A549 (cell line): ENCODE data around the gene TMEM267. TPM values are rescaled to one million over a fixed set of nuclear protein-coding genes. Genes with fewer than 3 reads are reported as not detected.
A peak's percentile ranks its signal among the peaks of the same experiment; 100 is the strongest.

ENCODE experiments used
- ATAC-seq, 2 experiments: fragments of 200-7000 bp in 1 of 2; fragments of >200 bp in 1 of 2; cut with Nextera tagmentation in 1 of 2; cut with Tn5 transposase in 1 of 2; 3 replicates each; pipeline versions ENCODE4 v1.8.0 to v1.9.1; 2018 to 2020; ENCODE audit warnings: mild to moderate bottlenecking in 1 of 2, moderate library complexity in 1 of 2
- CTCF ChIA-PET: fragments of 300-600 bp; sonication (Branson Sonifier 250); formaldehyde crosslinking; extraction: SDS; loops from one replicate; lab custom pipeline; 2021; ENCODE audit warnings: antibody characterized with exemption, inconsistent platforms; lab: Yijun Ruan, JAX
- POLR2A ChIA-PET: fragments of 350-600 bp; formaldehyde crosslinking; extraction: SDS; loops from one replicate; lab custom pipeline; 2021; ENCODE audit warnings: antibody characterized with exemption, inconsistent platforms; lab: Yijun Ruan, JAX
- DNase-seq, 2 experiments: peaks; one replicate each; pipeline versions ENCODE4 v3.0.0 to v3.0.0-alpha.2; 2011 to 2016; ENCODE audit warnings: low read depth in 1 of 2, low spot score in 1 of 2
- FAIRE-seq: peaks from 2 replicates; lab custom pipeline; 2011; peaks lifted over from hg19 to GRCh38; lab: Jason Lieb, UNC
- H3K27ac ChIP-seq, 2 experiments: fragments of >200 bp; sonication (Bioruptor Twin); formaldehyde crosslinking; 3 replicates each; pipeline ENCODE4 v1.5.1; 2016 to 2017
- H3K4me1 ChIP-seq: fragments of >200 bp; sonication (Bioruptor Twin); formaldehyde crosslinking; 3 replicates; pipeline ENCODE4 v1.6.1; 2016
- H3K4me2 ChIP-seq: fragments of >200 bp; sonication (Bioruptor Twin); formaldehyde crosslinking; 3 replicates; pipeline ENCODE4 v1.6.1; 2016
- H3K4me3 ChIP-seq: fragments of >200 bp; sonication (Bioruptor Twin); formaldehyde crosslinking; 3 replicates; pipeline ENCODE4 v1.5.1; 2016
- H3K9me3 ChIP-seq: fragments of >200 bp; sonication (Bioruptor Twin); formaldehyde crosslinking; 3 replicates; pipeline ENCODE4 v1.6.1; 2016
- BCL3 ChIP-seq: fragments of >200 bp; sonication (Bioruptor Twin); formaldehyde crosslinking; IDR thresholded peaks from 3 replicates; pipeline ENCODE4 v1.6.1; 2016
- CEBPB ChIP-seq, 2 experiments: fragments of >200 bp in 1 of 2; sonication (Bioruptor Twin) in 1 of 2; formaldehyde crosslinking in 1 of 2; IDR thresholded peaks; 2 replicates each; pipeline ENCODE4 v1.6.1; 2012 to 2016
- CTCF ChIP-seq: fragments of >200 bp; sonication (Bioruptor Twin); formaldehyde crosslinking; IDR thresholded peaks from 3 replicates; pipeline ENCODE4 v1.5.1; 2016
- E2F6 ChIP-seq: IDR thresholded peaks from 2 replicates; pipeline ENCODE4 v1.6.1; 2012; ENCODE audit warnings: low read depth, borderline replicate concordance
- FOSB ChIP-seq: fragments of 250-450 bp; sonication (Bioruptor Pico); IDR thresholded peaks from 2 replicates; pipeline ENCODE4 v1.5.0; 2020; ENCODE audit warnings: mild to moderate bottlenecking, moderate library complexity
- FOXS1 ChIP-seq: fragments of 250-450 bp; sonication (Bioruptor Pico); IDR thresholded peaks from 2 replicates; pipeline ENCODE4 v1.5.0; 2020; ENCODE audit warnings: mild to moderate bottlenecking, moderate library complexity
- GATA3 ChIP-seq: IDR thresholded peaks from 2 replicates; pipeline ENCODE4 v1.6.1; 2012; ENCODE audit warnings: borderline replicate concordance
- HES2 ChIP-seq: fragments of >200 bp; sonication (Bioruptor Twin); formaldehyde crosslinking; IDR thresholded peaks from 2 replicates; pipeline ENCODE4 v1.6.1; 2016
- HEYL ChIP-seq: fragments of 250-450 bp; sonication (Bioruptor Pico); IDR thresholded peaks from 2 replicates; pipeline ENCODE4 v1.8.0; 2021; ENCODE audit warnings: mild to moderate bottlenecking, moderate library complexity
- HMGXB4 ChIP-seq: fragments of 250-450 bp; sonication (Bioruptor Pico); IDR thresholded peaks from 2 replicates; pipeline ENCODE4 v1.5.0; 2021; ENCODE audit warnings: mild to moderate bottlenecking, moderate library complexity, borderline replicate concordance
- MAX ChIP-seq: IDR thresholded peaks from 2 replicates; pipeline ENCODE4 v1.6.1; 2012
- POLR2AphosphoS2 ChIP-seq: conservative IDR thresholded peaks from 2 replicates; pipeline ENCODE4 v1.6.1; 2012; ENCODE audit warnings: low read length, improper control_type of control experiment, inconsistent platforms
- RAD21 ChIP-seq, 2 experiments: fragments of >200 bp in 1 of 2; sonication (Bioruptor Twin) in 1 of 2; formaldehyde crosslinking in 1 of 2; IDR thresholded peaks in 1 of 2; conservative IDR thresholded peaks in 1 of 2; 2 replicates in 1 of 2; 3 replicates in 1 of 2; pipeline ENCODE4 v1.6.1; 2012 to 2018; ENCODE audit warnings: inconsistent platforms in 1 of 2
- RFX5 ChIP-seq: fragments of 450-650 bp; IDR thresholded peaks from 2 replicates; pipeline ENCODE4 v1.7.1; 2014; ENCODE audit warnings: antibody characterized with exemption, mild to moderate bottlenecking, moderate library complexity
- SMC3 ChIP-seq: fragments of >200 bp; sonication (Bioruptor Twin); formaldehyde crosslinking; IDR thresholded peaks from 3 replicates; pipeline ENCODE4 v1.6.1; 2018; ENCODE audit warnings: inconsistent platforms
- SREBF2 ChIP-seq: fragments of 450-650 bp; IDR thresholded peaks from 2 replicates; pipeline ENCODE4 v1.6.1; 2014; ENCODE audit warnings: mild to moderate bottlenecking, moderate library complexity
- ZFP36 ChIP-seq: fragments of 450-650 bp; IDR thresholded peaks from 2 replicates; pipeline ENCODE4 v1.6.1; 2014; ENCODE audit warnings: borderline replicate concordance; ENCODE audit not compliant: partially characterized antibody
- ZNF302 ChIP-seq: fragments of 250-450 bp; sonication (Bioruptor Pico); IDR thresholded peaks from 2 replicates; pipeline ENCODE4 v1.9.0; 2021; ENCODE audit warnings: inconsistent platforms, mild to moderate bottlenecking, moderate library complexity
- WGBS: methylation state at CpG from one replicate; pipeline ENCODE4 v1.1.6; 2017; ENCODE audit errors: missing lambda C conversion rate; 5-methylcytosine and 5-hydroxymethylcytosine counted together
- polyA plus RNA-seq, 4 experiments: library from polyadenylated mRNA; depleted of rRNA in 3 of 4; stranded (reverse); fragments of >200 nt; fragmentation: RNase III in 1 of 4; extraction: RNeasy Plus Mini Kit Qiagen cat#74134 plus additional on column Dnase treatment in 1 of 4; gene quantifications; 2 replicates in 3 of 4; 3 replicates in 1 of 4; pipeline ENCODE4 v1.2.3, GENCODE V29; 2011 to 2017

TMEM267 gene
- polyA plus RNA-seq, 2 of the 4 experiments (the other 2 are of a cell fraction) = 15.8 to 46.1 TPM

GRCh38 chr5:43401827-43402226, 81.8 kb downstream of the TMEM267 start:
- ATAC-seq (peak; percentile 94 to 97), FAIRE-seq (no peak), DNase-seq (peak; percentile 57 to 62)
- peaks cover 10% of the 10 kb centered on the region; the same call in 1 of the 3 replicates for H3K4me1 ChIP-seq
- H3K9me3 ChIP-seq = no peaks in the 10 kb centered on the region
- ChIA-PET POLR2A (interaction anchor here (3.9 kb wide), 1 partner anchor 82 kb away, joined by 31 read pairs; the partner anchor contains the start of gene TMEM267), CTCF (interaction anchor here (1.1 to 7.3 kb wide), 5 partner anchors 10 to 87 kb away, joined by 4 to 55 read pairs (median 8); partner anchors contain the start of genes CCL28 and TMEM267)
- no peak overlapping the region for H3K4me3 ChIP-seq
- TF ChIP-seq SREBF2 = no peak
- TF ChIP-seq CEBPB (IDR thresholded peaks at IDR 0.05) = no peak
- 0 out of 5 replicates have a peak, but pooled peaks of 1 of the 2 experiments have one; percentile 21 for TF ChIP-seq RAD21 (conservative IDR thresholded peaks at IDR 0.05 in 1 of 2, IDR thresholded peaks at IDR 0.05 in 1 of 2)
- H3K4me2 ChIP-seq = no peak overlapping the region
- whole genome bisulfite sequencing = 12% methylated on average over 1 of the region's 1 CpG
- H3K27ac ChIP-seq = 0 out of 6 replicates have a peak overlapping the region, but pooled peaks have one; percentile 16 to 30

GRCh38 chr5:43400082-43400481, 83.6 kb downstream of the TMEM267 start:
- TF ChIP-seq RAD21 (conservative IDR thresholded peaks at IDR 0.05 in 1 of 2, IDR thresholded peaks at IDR 0.05 in 1 of 2) (peak; percentile 61 to 75), CEBPB (IDR thresholded peaks at IDR 0.05) (no peak), SMC3 (peak; percentile 75), ZNF302 (CRISPR knock-in tag) (no peak), RFX5 (no peak), HMGXB4 (no peak), POLR2AphosphoS2 (no peak), HES2 (no peak), HEYL (CRISPR knock-in tag) (no peak), FOXS1 (no peak), GATA3 (no peak), FOSB (CRISPR knock-in tag) (no peak), ZFP36 (no peak), CTCF (peak; percentile 59)
- TF ChIP-seq, all 56 proteins: peak for 3
- Histone ChIP-seq H3K4me1 (peaks cover 10% of the 10 kb centered on the region; the same call in 1 of the 3 replicates), H3K4me2 (no peak overlapping the region), H3K27ac (peak overlapping the region in 1 of 2 experiments; percentile 27; a peak in 1 of 6 replicates), H3K9me3 (no peaks in the 10 kb centered on the region), H3K4me3 (no peak overlapping the region)
- DNase-seq (no peak), FAIRE-seq (no peak), ATAC-seq (peak; percentile 44 to 59; a peak in 4 of 6 replicates)
- WGBS = 66% methylated on average over 3 of the region's 3 CpGs
- CTCF ChIA-PET = interaction anchor here (0.5 to 7.3 kb wide), 8 partner anchors 10 to 1374 kb away, joined by 3 to 55 read pairs (median 6); partner anchors contain the start of genes CCL28 and TMEM267
- POLR2A ChIA-PET = interaction anchor here (3.9 kb wide), 1 partner anchor 84 kb away, joined by 31 read pairs; the partner anchor contains the start of gene TMEM267

GRCh38 chr5:43396762-43397304, 86.8 kb downstream of the TMEM267 start:
- Histone ChIP-seq H3K4me1 (peaks cover 2% of the 10 kb centered on the region; the same call in 1 of the 3 replicates), H3K27ac (peak overlapping the region; percentile 47 to 50; a peak in 5 of 6 replicates), H3K9me3 (no peaks in the 10 kb centered on the region), H3K4me3 (peak overlapping the region; percentile 37), H3K4me2 (peak overlapping the region; percentile 71)
- FAIRE-seq (no peak), ATAC-seq (peak; percentile 75 to 83), DNase-seq (peak in 1 of 2 experiments; percentile 17)
- TF ChIP-seq MAX (peak; percentile 78), HES2 (no peak), E2F6 (peak; percentile 89), BCL3 (no peak)
- CTCF ChIA-PET = interaction anchor here (4.2 to 7.3 kb wide), 2 partner anchors 7 to 88 kb away, joined by 20 to 55 read pairs; partner anchors contain the start of gene TMEM267
- POLR2A ChIA-PET = no interaction called here
- WGBS = 48% methylated on average over 51 of the region's 53 CpGs
